ENCODE data around the gene GPR139.

Gene GPR139

DNA sequence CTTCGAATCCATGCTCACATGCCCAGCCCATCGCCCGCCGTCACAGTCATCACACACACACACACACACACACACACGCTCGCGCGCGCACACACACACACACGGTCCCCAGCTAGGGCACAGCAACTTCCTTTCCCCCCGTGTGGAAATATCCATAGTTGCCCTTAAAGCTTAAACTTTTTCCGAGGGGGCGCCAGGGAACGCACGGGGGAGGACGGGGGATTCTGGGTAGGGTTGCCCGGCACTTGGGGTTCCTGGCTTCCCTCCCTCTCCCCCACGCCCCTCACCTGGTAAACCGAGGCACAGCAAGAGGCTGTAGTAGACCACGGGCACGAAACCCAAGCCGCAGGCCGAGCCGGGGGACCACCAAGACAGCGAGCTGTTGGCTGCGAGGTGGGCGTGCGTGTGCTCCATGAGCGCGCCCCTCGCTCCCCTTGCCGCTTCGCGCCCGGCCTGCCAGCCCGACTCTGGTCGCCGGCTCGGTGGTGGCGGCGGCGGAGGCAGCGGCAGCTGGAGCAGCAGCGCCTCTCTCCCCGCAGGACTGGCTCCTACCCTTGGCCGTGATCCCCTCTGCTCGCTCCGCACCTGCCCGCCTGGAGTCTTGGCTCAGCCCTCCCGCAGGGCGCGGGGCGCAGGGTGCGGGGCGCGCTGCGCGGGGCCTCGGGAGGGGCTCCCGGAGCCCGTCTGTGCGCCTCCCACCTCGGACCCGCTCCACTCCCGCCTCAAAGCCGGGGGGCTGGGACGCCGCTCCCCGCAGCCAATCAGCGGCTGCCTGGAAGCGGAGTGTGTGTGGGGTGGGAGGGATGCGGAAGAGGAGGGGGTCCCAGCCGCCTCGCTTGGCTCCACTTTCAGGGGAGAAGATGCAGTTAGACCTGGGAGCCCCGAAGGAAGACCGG, at the start of gene GPR139:
TSS of gene GPR139 (minus strand) at position 688 of the 896 bp plus-strand sequence. CDS start at position 414, 274 bp downstream.
- no peak for DNase-seq

DNA sequence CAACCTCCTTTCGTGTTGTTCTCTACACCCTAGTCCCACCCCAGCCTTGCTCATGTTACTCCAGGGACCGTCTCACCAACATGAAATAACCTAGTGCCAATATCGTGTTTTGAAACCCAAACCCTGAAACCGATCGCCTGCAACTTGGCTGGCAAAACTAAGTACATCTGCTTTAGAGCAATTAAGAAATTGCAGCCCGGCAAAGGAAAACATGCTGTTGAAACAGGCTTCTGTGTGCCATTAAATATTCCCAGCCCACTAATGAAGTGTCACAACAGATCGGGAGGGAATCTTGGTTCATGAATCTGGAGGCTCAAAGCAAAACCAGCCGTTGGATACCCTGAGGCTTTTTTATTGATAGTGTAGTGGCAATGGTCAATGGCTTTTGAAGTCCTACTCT, 48.3 kb upstream of the GPR139 start:
- no peak for DNase-seq

DNA sequence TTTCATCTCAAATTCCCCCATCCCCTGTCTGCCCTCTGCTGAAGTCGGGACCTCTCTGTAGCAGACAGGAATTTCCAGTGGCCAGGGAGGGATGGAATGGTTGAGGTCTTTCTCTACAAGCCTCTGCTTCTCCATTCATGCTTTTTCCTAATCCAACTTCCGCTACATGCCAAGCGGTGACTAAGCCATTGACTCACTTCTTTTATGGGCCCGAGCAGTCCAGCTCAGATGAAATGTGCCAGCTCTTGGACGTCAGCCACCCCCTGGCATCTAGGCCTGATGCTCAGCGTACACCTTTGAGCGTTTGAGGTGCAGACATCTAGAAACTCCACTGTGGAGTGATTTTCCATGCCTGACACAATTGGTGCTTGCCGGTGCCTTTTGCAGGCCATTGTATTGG, 40.7 kb upstream of the GPR139 start:
- no peak for DNase-seq

DNA sequence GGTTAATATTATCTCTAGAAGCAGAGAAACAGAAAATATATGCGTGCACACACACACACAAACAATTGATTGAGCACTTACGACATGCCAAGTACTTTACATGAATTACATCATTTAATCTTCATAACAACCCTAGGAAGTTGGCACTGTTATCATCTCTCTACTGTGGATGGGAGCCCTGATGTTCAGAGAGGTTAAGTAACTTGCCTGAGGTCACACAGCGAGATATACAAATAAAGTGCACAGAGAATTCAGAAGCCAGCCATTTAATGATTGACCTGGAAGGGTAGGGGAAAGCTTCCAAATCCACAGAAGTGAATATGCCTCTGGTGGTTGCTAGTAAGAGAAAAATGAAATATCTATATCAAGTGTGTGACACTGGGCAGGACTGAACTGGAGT, 37.5 kb upstream of the GPR139 start:
- DNase-seq = no peak

DNA sequence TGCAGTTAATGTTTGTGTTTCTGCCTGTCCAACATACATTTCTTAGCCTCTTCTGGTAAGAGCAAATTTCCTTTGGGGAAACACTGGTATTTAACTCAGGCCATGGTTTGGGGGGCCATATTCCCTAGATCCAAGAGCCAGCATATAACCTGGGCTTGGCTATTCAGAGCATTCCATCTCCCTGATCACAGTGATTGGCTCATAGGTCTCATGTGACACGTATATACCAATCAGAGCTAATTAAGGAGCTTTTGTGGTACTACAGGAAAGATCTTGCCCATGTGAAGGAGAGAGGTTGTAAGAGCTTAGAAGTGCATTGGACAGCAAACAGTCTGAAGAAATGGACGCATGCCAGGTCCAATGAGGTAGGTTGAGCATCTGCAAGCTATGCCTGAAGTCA, 33.4 kb upstream of the GPR139 start:
- DNase-seq = no peak

DNA sequence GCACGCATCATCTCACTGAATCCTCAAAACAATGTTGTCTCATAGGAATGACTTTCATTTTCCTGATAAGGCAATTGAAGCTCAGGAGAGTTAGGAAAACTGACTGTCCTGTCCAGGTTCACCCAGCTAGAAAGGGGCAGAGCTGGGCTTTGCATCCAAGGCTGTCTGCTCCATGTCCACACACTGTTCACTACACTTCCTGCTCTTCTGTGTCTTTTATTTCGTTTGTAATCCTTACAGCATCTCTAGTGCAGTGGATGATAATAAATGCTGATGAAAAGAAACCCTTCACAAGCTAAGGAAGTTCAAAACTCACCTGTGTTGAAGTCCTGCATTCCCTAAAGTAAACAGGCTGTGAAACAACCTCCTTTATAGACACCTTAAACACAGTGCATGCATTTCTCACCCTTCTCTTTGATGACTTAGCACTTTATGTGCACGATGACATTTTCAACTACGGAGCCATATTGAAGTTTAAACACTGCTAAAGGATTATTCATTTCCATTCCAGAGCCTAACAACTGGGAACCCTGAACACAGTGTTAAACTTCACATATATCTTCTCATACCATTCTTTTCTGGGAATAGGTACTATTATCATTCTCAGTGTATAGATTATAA, 31.0 kb upstream of the GPR139 start:
- DNase-seq = no peak

DNA sequence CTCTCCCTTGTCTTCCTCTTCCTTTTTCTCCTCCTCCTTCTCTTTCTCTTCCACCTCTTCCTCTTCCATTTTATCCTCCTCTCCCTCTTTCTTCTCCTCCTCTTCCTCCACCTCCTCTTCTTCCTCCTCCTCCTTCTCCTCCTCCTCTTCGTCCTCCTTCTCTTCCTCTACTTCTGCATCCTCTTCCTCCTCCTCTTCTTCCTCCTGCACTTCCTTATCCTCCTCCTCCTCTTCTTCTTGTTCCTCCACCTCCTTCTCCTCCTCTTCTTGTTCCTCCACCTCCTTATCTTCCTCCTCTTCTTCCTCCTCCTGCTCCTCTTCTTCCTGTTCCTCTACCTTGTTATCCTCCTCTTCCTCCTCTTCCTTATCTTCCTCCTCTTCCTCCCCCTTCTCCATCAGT, 28.8 kb upstream of the GPR139 start:
- no peak for DNase-seq

DNA sequence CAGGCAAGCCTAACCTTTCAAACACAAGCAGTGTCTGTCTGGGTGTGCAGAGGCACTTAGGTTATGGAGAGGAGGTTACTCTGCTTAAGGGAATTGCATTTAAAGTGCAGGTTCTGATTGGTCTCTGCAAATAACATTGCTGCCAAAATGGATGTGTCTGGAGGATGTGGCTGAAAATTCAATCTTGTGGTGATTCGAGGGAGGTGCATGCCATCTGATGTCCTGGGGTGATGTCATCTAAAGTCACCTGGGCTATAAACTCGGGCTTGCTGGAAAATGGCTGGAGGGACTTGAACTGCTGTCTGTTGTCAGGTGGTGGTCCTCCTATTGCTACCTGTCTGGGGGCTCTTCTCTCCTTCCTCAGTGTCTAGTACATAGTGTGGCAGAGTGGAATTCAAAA, 28.3 kb upstream of the GPR139 start:
- DNase-seq = no peak

DNA sequence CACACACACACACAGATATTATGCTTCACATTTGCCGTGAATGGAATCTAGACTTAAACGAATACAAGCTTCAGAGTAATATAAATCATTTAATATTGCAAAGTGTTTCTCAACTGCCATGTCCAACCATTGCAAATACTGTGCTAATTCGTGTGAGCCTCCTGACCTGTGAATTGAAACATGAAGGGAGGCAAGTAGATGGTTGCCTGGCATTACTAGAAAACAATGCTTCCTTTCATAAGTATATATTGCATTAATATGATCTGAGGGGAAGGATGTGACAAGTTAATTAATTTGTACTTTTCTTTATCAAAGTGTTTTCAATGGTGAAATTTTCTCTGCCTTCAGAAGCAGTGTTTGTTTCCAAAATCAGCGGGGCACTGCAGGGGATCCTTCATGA, 25.7 kb upstream of the GPR139 start:
- DNase-seq = no peak

DNA sequence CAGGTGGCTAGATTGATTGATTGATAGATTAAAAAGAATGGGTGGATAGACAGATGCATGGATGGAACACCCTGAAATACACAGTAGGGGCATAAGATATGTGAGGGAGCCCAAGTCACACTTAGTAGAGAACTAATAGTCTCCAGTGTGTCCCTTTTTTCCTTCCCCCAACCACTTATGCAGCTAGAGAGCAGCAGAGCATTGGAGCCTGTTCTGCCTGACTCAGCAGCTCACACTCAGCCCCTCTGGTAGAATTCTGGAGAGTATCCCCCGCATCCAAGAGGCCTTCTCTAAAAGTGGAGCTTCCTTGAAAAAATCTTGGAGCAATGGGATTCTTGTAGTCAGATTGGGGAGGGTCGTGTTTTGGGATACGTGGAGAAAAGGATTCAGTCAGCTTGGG, 20.5 kb upstream of the GPR139 start:
- DNase-seq = no peak

DNA sequence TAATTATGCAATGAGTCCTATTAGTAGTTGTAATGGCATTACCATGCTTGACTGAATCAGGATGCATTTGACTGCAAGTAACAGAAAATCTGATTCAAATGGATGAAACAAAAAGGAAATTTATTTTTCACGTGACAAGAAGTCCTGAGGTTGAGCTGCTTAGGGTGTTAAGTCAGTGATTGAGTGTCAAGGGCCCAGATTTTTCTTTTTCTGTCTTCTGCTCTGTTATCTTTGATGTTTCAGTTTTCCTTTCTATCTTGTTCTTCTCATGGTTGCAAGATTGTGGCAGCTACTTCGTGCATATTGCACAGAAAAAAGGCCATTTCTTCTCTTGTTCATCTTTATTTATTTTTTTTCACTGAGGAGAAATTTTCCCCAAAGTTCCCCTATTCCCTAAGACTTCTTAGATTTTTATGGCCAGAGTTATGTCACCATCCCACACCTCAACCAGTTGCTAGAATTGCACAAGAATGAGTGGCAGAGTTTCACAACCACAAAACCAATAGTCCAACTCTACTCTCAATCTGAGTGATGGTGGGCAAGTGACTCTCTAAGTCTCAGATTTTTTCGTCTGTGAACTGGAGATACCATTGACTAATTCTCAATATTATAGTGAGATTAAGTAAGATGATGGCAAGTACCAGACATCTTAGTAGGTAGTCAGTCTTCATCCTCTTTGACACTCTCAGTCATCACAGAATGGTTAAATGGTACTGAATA, 15.7 kb upstream of the GPR139 start:
- DNase-seq = no peak

DNA sequence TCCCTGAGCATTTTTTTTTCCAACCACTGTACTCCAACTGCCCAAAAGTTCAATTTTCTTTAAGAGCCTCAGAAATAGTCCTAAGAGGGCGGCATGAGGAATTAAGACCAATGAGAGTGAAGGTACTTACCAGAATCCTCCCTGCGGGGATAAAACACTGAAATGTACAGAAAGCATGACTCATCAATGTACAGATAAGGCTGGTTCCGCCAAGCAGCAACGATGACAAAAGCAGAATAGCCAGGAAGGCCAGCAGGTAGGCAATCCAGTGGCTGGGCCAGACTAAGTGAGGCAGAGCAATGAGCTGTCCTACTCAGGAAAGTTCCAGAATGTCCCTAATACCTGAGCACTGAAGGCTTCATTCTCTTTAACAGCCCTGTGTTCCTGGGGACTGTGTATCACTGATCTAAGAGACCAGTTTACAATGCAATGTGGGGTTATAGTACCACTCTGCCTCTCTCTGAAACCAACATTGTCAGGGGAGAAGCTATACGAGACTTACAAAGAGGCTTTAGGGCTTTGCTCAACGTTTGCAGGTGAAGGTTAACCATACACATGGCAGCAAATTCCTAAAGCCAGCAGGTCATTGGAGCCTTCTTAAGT, 11.0 kb upstream of the GPR139 start:
- no peak for DNase-seq

DNA sequence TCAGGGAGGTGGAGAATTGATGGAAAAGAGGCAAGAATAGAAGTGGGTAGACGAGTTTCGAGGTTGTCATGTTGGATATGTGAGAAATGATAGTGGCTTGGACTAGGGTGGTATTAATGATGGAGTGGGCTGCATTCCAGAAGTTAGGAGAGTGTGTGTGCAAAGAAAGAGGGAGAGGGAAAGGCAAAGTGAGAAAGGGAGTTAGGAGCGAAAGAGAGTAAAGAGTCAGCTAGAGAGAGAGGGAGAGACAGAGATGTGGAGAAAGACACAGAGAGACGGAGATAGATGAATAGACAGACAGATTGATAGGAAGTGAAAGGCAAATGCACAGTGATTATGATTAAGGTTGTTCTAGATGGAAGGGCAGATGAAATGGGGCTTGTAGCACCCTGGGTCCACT, 5.4 kb upstream of the GPR139 start:
- DNase-seq = no peak

DNA sequence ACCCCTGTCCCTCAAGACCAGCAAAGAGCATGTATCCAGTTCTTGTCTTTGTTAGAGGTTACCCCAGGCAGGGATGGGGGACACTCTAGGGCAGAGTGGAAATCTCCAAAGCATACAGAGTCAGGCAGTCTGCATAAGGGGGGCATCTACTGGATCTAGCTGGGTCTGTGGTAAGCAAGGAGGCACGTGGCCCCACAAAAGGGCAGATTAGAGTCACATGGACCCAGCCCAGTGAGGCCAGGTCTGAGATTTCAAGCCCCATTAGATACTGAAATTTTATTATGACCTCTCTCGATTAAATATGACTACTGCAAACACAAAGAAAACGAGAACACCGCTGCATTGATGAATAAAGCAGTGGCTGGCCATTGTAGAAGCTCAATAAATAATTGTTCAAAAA, 1.6 kb upstream of the GPR139 start:
- no peak for DNase-seq

DNA sequence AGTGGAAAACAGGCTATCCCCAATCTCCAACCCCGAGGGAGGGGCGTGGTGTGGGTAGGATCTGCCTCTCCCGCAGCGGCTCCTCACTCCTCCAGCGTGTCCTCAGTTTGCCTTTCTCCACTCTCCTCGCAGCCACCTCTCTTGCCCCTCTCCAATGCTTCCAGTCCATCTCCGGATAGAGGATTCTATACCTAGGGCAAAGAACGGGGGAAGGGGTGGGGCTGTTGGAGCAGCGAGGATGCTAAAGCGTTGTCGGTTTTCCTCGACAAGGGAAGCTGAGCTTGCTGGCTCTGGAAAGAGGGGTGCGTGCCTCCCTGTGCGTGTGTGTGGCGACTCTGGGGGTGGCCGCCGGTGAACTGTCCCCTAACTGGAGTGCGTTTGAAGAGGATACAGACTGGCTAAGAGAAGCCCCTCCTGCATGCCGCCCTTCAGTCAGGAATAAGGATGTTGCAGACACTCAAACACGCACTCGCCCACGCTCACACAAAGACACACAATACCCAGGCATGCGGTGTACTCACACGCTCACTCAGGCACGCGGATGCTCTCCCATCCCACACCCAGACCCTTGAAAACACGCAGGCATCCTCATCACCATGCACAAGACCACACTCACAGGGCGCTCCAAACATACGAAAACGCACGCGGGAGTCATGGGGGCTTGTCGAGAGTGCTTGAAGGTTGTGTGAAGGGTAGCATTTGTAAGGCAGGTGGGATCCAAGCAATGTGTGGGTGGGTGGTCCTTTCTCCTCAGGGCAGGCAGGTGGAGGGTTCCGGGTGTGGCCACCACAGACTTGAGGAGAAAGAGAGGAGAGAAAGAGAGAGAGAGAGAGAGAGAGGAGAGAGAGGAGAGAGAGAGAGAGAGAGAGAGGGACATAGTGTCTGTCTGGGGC, 655 bp upstream of the GPR139 start:
- no peak for DNase-seq

DNA sequence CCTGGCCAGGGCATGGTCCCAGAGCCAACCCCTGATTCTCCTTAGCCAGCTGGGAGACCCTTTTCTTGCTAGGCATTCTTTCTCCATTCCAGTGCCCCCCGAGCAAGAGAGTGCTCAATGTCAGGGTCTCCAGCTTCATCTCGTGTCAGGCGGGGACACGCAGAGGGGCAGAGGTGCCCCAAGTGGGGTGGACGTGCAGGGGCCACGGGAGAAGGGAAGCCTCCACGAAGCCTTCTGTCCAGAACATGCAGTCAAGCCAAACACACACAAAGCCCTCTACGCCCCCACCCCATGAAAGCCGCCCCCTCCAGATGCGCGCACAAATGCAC, 852 bp downstream of the GPR139 start:
- DNase-seq = no peak

DNA sequence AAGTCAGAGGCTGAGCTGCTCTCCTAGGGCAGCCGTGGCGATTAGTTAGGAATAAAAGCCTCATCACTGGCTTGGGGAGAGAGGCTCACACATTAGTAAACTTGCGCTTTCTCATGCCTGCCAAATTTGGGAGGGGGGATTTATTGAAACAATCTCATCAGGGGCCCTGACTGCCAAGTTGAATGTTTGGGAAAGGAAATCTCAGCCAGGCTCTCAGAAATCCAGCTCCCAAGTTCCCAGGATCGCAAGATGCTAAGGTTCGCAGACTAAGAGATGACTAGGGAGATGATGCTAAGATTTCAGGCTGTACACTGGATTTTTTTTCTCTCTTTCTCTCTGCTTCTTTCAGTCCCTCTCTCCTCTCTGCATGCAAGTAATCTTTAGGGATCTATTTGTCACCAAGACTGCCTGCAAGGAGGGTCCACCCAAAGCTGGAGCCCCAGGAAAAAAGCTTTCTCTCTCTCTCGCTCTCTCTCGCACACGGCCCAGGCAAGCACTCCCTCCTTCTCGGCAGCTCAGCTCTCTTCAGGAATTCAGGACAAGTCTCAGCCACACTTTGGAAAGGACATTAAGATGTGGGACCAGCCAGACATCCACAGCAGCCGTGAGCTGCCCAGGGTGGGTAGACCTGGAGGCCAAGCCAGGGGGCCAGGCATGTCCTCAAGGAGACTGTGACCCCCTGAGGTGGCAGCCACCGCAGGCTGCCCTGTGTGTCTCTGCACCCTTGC, 1.4 kb downstream of the GPR139 start:
- no peak for DNase-seq

DNA sequence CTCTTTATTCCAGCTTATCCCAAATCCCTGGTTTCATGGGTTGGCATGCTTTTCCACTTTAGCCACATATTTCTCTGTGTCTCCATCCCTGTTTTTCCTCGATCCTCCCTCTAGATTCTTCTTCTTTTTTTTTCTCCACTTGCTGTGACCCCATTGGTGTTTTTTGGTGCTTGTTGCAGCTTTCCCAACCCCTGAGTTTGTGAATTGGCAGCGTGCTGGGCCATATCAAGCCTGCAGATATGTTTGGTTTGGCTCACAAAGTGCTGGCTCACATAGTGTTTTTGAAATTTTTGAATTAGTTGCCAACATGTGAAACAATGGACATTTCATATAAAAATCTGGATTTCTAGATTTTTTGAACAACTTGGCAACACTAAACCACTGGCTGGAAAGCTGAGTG, 8.8 kb downstream of the GPR139 start:
- no peak for DNase-seq

DNA sequence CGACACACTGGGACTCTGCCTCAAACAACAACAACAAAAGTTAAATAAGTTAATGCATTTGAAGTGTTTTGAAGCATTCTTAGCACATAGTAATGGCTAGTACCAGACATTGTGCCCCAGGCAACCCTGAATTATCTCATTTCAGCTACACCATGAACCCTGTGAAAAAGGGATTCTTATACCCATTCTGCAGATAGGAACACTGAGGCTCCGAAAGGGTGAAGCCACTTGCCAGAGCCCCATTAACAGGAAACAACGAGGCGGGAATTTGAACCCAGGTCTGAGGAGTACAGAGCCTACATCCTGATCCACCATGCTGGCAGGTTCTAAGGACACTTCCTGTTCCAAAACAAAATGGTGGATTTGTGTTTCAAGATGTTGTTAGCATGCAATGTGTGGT, 9.2 kb downstream of the GPR139 start:
- no peak for DNase-seq

DNA sequence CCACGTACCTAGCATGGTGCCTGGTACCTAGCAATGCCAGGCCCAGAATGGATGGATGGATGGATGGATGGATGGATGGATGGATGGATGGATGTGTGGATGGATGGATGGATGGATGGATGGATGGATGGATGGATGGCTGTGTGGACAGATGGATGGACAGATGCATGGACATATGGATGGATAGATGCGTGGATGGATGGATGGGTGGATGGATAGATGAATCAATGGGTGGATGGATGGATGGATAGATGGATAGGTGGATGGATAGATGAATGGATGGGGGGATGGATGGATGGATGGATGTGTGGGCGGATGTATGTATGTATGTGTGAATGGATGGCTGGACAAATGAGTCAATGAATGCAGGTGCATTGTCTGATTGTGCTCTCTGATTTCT, 12.6 kb downstream of the GPR139 start:
- DNase-seq = no peak

DNA sequence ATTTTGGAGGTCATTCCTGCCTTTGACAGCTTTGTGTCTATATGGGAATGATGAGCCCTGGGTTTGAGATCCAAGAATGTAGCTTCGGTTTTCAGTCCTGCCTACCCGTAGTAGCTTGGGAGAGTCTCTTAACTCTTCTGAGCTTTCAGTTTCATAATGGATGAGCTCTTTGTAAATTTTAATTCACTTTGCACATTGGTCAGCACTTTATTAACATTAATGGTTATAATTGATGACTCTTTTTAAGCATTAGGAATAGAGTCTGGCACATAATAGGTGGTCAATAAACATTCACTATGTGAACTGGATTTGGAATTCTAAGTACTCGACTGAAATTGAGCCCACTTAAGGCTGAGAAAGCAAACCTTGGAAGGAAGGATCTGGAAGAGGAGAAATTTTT, 17.3 kb downstream of the GPR139 start:
- no peak for DNase-seq

DNA sequence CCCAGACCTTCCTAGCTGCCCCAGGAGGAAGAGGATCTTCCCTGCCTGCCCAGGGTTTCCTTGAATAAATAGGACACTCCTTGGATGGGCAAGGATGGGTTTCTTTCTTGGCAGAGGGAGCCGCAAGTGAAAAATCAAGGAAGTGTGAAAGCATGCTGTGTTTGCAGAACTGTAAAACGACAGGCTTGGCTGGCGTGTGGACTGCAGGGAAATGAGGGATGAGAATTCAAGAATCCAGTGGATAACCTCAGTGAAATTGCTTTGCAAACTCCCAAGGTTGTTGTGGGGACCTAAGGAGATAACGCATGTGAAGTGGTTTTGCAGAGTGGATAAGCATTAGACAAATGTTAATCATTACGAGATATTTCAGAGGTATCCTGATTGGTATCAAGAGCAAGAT, 20.4 kb downstream of the GPR139 start:
- DNase-seq = no peak
